Endodermal cell (in vitro differentiated cells): ENCODE results near the gene RNF111. TPM values are rescaled to one million over a fixed set of nuclear protein-coding genes. Genes with fewer than 3 reads are reported as not detected.
"Not testable (repeated sequence)": the region's sequence is repeated elsewhere in the genome, so short reads cannot be mapped to it uniquely, and the experiment has no call there.

Source experiments
- DNase-seq: peaks from one replicate; pipeline ENCODE4 v3.0.0-alpha.2; 2017
- H3K27ac ChIP-seq: 2 replicates; pipeline ENCODE4 v1.5.1; 2013; ENCODE audit warnings: mild to moderate bottlenecking, low read depth, low read length, moderate library complexity
- H3K27me3 ChIP-seq: 2 replicates; pipeline ENCODE4 v1.6.1; 2013; ENCODE audit warnings: mild to moderate bottlenecking, low read length, moderate library complexity; ENCODE audit not compliant: insufficient read depth, control insufficient read depth, poor library complexity, severe bottlenecking
- H3K36me3 ChIP-seq: 2 replicates; pipeline ENCODE4 v1.7.0; 2013; ENCODE audit warnings: mild to moderate bottlenecking, low read length, moderate library complexity; ENCODE audit not compliant: control insufficient read depth, insufficient read depth
- H3K4me1 ChIP-seq: one replicate; pipeline ENCODE4 v1.7.0; 2013; ENCODE audit warnings: low read length; ENCODE audit not compliant: control insufficient read depth, insufficient read depth
- H3K4me3 ChIP-seq: 2 replicates; pipeline ENCODE4 v1.5.1; 2013; ENCODE audit warnings: mild to moderate bottlenecking, low read length, moderate library complexity
- H3K9ac ChIP-seq: 2 replicates; pipeline ENCODE4 v1.6.1; 2013; ENCODE audit warnings: mild to moderate bottlenecking, low read length, moderate library complexity; ENCODE audit not compliant: poor library complexity, severe bottlenecking; ENCODE audit errors: extremely low read depth
- H3K9me3 ChIP-seq: 2 replicates; pipeline ENCODE4 v1.6.1; 2013; ENCODE audit warnings: mild to moderate bottlenecking, low read length, moderate library complexity; ENCODE audit not compliant: control insufficient read depth
- H3K27ac Mint-ChIP-seq: 2 replicates; pipeline ENCODE4 v1.8.0; 2020; ENCODE audit warnings: mixed read lengths
- H3K27me3 Mint-ChIP-seq: 2 replicates; pipeline ENCODE4 v1.8.0; 2021; ENCODE audit warnings: mild to moderate bottlenecking, mixed read lengths; ENCODE audit not compliant: insufficient read depth
- H3K36me3 Mint-ChIP-seq: 2 replicates; pipeline ENCODE4 v1.8.0; 2020; ENCODE audit warnings: low read depth, mixed read lengths
- H3K4me1 Mint-ChIP-seq: 2 replicates; pipeline ENCODE4 v1.8.0; 2020; ENCODE audit warnings: mixed read lengths
- H3K4me3 Mint-ChIP-seq: 2 replicates; pipeline ENCODE4 v1.8.0; 2020; ENCODE audit warnings: mild to moderate bottlenecking, moderate library complexity, mixed read lengths
- H3K9me3 Mint-ChIP-seq: 2 replicates; pipeline ENCODE4 v1.8.0; 2020; ENCODE audit warnings: mild to moderate bottlenecking, mixed read lengths
- WGBS, 2 experiments: methylation state at CpG; one replicate each; pipeline versions ENCODE4 v1.1.5 to v1.1.7; 2013; ENCODE audit warnings: missing lambda C conversion rate in 2 of 2, mixed read lengths in 1 of 2; ENCODE audit not compliant: insufficient coverage in 1 of 2, insufficient read length in 1 of 2; 5-methylcytosine and 5-hydroxymethylcytosine counted together
- total RNA-seq, 2 donors: library from RNA; stranded (reverse); fragmentation: NEBNext Ultra II Directional in 1 of 2; extraction: Animal tissue kit (Norgen Biotek cat#: 25700) in 1 of 2; gene quantifications; 2 replicates in 1 of 2; 3 replicates in 1 of 2; pipeline ENCODE4 v1.2.1, GENCODE V29; 2021
- TF ChIP-seq, protein P1 (sequence below): fragments of 200-600 bp; sonication (generic); conservative IDR thresholded peaks from 2 replicates; pipeline ENCODE4 v1.5.0; 2021; ENCODE audit warnings: antibody characterized with exemption, mild to moderate bottlenecking

Gene RNF111
- total RNA-seq, 2 donors from 2014 or later: 31.6 to 31.9 TPM

GRCh38 chr15:59144594-59144993 lies 157.1 kb downstream of the RNF111 start:
- H3K4me3 ChIP-seq, H3K27ac ChIP-seq, H3K4me3 Mint-ChIP-seq, H3K27me3 Mint-ChIP-seq, H3K27me3 ChIP-seq, H3K9me3 ChIP-seq, H3K4me1 ChIP-seq, H3K9me3 Mint-ChIP-seq, H3K9ac ChIP-seq: not testable (repeated sequence)
- Mint-ChIP-seq H3K4me1 (peaks cover 11% of the 10 kb centered on the region), H3K36me3 (peaks cover 31% of the 10 kb centered on the region), H3K27ac (peak overlapping the region; percentile 48)
- H3K36me3 ChIP-seq: peaks cover 11% of the 10 kb centered on the region
- 87 to 93% methylated on average over 5 to 6 of the region's 10 CpGs for WGBS, 2 experiments
- TF ChIP-seq, protein P1, sequence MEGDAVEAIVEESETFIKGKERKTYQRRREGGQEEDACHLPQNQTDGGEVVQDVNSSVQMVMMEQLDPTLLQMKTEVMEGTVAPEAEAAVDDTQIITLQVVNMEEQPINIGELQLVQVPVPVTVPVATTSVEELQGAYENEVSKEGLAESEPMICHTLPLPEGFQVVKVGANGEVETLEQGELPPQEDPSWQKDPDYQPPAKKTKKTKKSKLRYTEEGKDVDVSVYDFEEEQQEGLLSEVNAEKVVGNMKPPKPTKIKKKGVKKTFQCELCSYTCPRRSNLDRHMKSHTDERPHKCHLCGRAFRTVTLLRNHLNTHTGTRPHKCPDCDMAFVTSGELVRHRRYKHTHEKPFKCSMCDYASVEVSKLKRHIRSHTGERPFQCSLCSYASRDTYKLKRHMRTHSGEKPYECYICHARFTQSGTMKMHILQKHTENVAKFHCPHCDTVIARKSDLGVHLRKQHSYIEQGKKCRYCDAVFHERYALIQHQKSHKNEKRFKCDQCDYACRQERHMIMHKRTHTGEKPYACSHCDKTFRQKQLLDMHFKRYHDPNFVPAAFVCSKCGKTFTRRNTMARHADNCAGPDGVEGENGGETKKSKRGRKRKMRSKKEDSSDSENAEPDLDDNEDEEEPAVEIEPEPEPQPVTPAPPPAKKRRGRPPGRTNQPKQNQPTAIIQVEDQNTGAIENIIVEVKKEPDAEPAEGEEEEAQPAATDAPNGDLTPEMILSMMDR: peak; percentile 62
- DNase-seq: peak; percentile 64

Other genes with a start within 250 kb of the RNF111 start
- 100 to 1,000 TPM; 191 to 211 TPM for gene ADAM10, start 238.0 kb upstream of the RNF111 start, total RNA-seq
- gene MINDY2, start 216.4 kb upstream of the RNF111 start, total RNA-seq: 10 to 100 TPM; 26.6 to 32.5 TPM
- 10 to 100 TPM; 77.1 to 96.8 TPM for gene SLTM, start 54.0 kb upstream of the RNF111 start, total RNA-seq
- 10 to 100 TPM; 77.5 to 87.2 TPM for gene CCNB2, start 117.5 kb downstream of the RNF111 start, total RNA-seq
- not detected for gene LDHAL6B, start 219.2 kb downstream of the RNF111 start, total RNA-seq